ENCODE measurements around the gene NAALADL2.

NAALADL2 gene

GRCh38 chr3:175430983-175431773 is 572.0 kb downstream of the NAALADL2 start:
- 75% methylated on average over 6 of the region's 8 CpGs for WGBS (ENCODE audit: insufficient coverage)
- no peak overlapping the region for H3K4me3 ChIP-seq (ENCODE audit: control insufficient read depth in 1 of 7, extremely low read depth in 1 of 7, insufficient read depth in 4 of 7, low read depth in 2 of 7, low read length in 6 of 7)
- no peaks in the 10 kb centered on the region for H3K4me1 ChIP-seq (ENCODE audit: control extremely low read depth in 1 of 4, control insufficient read depth in 4 of 4, insufficient read depth in 4 of 4, low read length in 3 of 4)
- ChIA-PET POLR2A (no interaction called here), CTCF (interaction anchor here (1.7 kb wide), 1 partner anchor 13 kb away, joined by 3 read pairs; no protein-coding TSS in a partner anchor)
- no peaks in the 10 kb centered on the region for H3K36me3 ChIP-seq (ENCODE audit: control insufficient read depth in 4 of 4, insufficient read depth in 4 of 4, low read length in 3 of 4)
- H3K9me3 ChIP-seq (ENCODE audit: control extremely low read depth in 1 of 5, control insufficient read depth in 4 of 5, insufficient read depth in 2 of 5, low read depth in 1 of 5, low read length in 4 of 5), result no peaks in the 10 kb centered on the region
- H3K27ac ChIP-seq (ENCODE audit: insufficient read depth in 1 of 2, low read depth in 1 of 2, low read length in 2 of 2, poor library complexity in 1 of 2, severe bottlenecking in 2 of 2), result no peak overlapping the region
- no peaks in the 10 kb centered on the region for H3K27me3 ChIP-seq (replicated peaks in 2 of 5; ENCODE audit: control insufficient read depth in 4 of 5, insufficient read depth in 5 of 5, low read length in 4 of 5)
- DNase-seq, result no peak

DNA sequence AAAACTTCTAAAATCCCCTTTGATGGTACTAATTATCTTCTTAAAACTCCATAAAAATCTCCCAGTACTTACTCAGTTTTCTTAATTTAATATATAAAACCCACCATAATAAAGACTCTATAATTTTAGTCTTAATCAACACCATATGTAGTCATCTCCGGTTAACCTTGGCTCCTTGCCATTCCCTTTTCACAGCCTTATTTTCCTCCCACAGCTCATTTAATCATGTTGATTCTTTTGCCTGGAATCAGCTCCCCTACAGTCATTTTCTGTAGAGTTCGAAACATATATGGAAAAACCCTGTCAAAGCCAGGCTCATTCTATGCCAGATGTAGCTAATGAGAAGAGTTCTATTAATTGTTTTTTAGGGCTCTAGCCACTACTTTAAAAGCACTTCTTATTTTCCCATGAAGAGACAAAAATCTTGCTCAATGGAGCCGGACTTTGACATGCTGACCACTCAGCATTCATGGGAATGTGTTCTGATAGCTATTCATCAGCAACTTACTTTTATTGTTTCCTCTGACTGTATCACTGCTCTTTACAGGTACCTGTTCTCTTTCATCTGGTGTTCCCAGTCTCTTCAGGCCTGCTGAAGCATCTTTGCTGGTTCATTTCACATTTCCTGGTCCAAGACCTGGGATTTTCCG is 573.4 kb downstream of the NAALADL2 start:
- ChIA-PET POLR2A (no interaction called here), CTCF (interaction anchor here (1.3 to 1.7 kb wide), 2 partner anchors 15 to 19 kb away, joined by 3 read pairs; no protein-coding TSS in a partner anchor)
- WGBS (ENCODE audit: insufficient coverage), result 100% methylated on average over 2 of the region's 4 CpGs
- Histone ChIP-seq H3K9me3 (ENCODE audit: control extremely low read depth in 1 of 5, control insufficient read depth in 4 of 5, insufficient read depth in 2 of 5, low read depth in 1 of 5, low read length in 4 of 5) (no peaks in the 10 kb centered on the region), H3K4me1 (ENCODE audit: control extremely low read depth in 1 of 4, control insufficient read depth in 4 of 4, insufficient read depth in 4 of 4, low read length in 3 of 4) (no peaks in the 10 kb centered on the region), H3K27me3 (replicated peaks in 2 of 5; ENCODE audit: control insufficient read depth in 4 of 5, insufficient read depth in 5 of 5, low read length in 4 of 5) (no peaks in the 10 kb centered on the region), H3K36me3 (ENCODE audit: control insufficient read depth in 4 of 4, insufficient read depth in 4 of 4, low read length in 3 of 4) (no peaks in the 10 kb centered on the region), H3K27ac (ENCODE audit: insufficient read depth in 1 of 2, low read depth in 1 of 2, low read length in 2 of 2, poor library complexity in 1 of 2, severe bottlenecking in 2 of 2) (no peak overlapping the region), H3K4me3 (ENCODE audit: control insufficient read depth in 1 of 7, extremely low read depth in 1 of 7, insufficient read depth in 4 of 7, low read depth in 2 of 7, low read length in 6 of 7) (no peak overlapping the region)
- no peak for DNase-seq

DNA sequence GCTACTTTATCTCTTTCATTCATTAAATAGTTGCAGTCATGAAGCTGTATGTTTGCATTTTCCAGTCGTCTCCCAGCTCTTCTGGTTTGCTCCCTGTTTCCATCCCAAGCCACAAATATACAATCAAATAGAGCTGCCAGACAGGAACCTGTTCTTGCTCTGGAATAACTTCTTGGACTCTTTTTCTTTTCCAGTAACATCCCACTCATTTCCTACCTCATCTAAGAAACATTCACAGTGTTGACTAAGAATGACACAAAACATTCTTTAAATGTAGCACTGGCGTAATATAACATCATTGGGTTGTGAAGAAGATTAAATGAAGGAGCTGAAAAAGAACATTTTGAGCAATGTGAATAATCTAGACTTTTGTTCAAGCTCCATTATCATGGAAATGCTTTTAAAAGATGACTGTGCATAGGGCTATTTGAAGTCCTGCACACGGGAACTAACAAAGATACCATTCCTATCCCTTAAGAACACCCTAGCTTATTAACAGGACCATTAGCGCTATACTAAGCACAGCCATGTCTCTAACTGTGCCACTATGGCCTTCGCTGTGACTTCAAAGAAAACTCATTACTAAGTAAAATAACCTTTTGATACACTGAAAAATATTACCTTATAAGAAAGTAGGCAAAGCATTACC is 574.0 kb downstream of the NAALADL2 start:
- ChIA-PET POLR2A (no interaction called here), CTCF (interaction anchor here (1.3 kb wide), 1 partner anchor 18 kb away, joined by 3 read pairs; no protein-coding TSS in a partner anchor)
- Histone ChIP-seq H3K27ac (ENCODE audit: insufficient read depth in 1 of 2, low read depth in 1 of 2, low read length in 2 of 2, poor library complexity in 1 of 2, severe bottlenecking in 2 of 2) (no peak overlapping the region), H3K4me1 (ENCODE audit: control extremely low read depth in 1 of 4, control insufficient read depth in 4 of 4, insufficient read depth in 4 of 4, low read length in 3 of 4) (no peaks in the 10 kb centered on the region), H3K9me3 (ENCODE audit: control extremely low read depth in 1 of 5, control insufficient read depth in 4 of 5, insufficient read depth in 2 of 5, low read depth in 1 of 5, low read length in 4 of 5) (no peaks in the 10 kb centered on the region), H3K36me3 (ENCODE audit: control insufficient read depth in 4 of 4, insufficient read depth in 4 of 4, low read length in 3 of 4) (no peaks in the 10 kb centered on the region), H3K4me3 (ENCODE audit: control insufficient read depth in 1 of 7, extremely low read depth in 1 of 7, insufficient read depth in 4 of 7, low read depth in 2 of 7, low read length in 6 of 7) (no peak overlapping the region), H3K27me3 (replicated peaks in 2 of 5; ENCODE audit: control insufficient read depth in 4 of 5, insufficient read depth in 5 of 5, low read length in 4 of 5) (no peaks in the 10 kb centered on the region)
- no peak for DNase-seq
- 86% methylated on average over 1 of the region's 5 CpGs for WGBS (ENCODE audit: insufficient coverage)

DNA sequence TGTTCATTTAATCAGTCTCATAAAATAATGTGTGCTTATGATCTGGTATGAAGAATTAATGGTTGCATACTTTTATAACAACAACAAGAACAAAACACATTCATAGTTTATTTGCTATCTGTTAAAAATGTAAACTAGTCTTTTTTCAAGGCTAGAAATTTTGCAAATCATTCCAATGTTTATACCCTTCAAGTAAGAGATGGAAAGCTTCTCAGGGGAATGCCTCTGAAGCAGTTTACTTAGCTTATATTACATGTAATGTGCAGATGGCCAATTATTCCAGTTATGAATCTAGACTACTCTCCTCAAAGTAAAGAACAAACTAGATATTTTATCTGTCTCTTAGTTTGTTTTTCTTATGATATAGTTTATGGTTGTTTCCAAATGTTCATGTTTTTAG is 575.4 kb downstream of the NAALADL2 start:
- no peak for DNase-seq
- Histone ChIP-seq H3K36me3 (ENCODE audit: control insufficient read depth in 4 of 4, insufficient read depth in 4 of 4, low read length in 3 of 4) (no peaks in the 10 kb centered on the region), H3K27me3 (replicated peaks in 2 of 5; ENCODE audit: control insufficient read depth in 4 of 5, insufficient read depth in 5 of 5, low read length in 4 of 5) (no peaks in the 10 kb centered on the region), H3K27ac (ENCODE audit: insufficient read depth in 1 of 2, low read depth in 1 of 2, low read length in 2 of 2, poor library complexity in 1 of 2, severe bottlenecking in 2 of 2) (no peak overlapping the region), H3K9me3 (ENCODE audit: control extremely low read depth in 1 of 5, control insufficient read depth in 4 of 5, insufficient read depth in 2 of 5, low read depth in 1 of 5, low read length in 4 of 5) (peaks cover 0 to 3% (median 0%) of the 10 kb centered on the region in 5 experiments), H3K4me3 (ENCODE audit: control insufficient read depth in 1 of 7, extremely low read depth in 1 of 7, insufficient read depth in 4 of 7, low read depth in 2 of 7, low read length in 6 of 7) (no peak overlapping the region), H3K4me1 (ENCODE audit: control extremely low read depth in 1 of 4, control insufficient read depth in 4 of 4, insufficient read depth in 4 of 4, low read length in 3 of 4) (no peaks in the 10 kb centered on the region)
- ChIA-PET CTCF (no interaction called here), POLR2A (no interaction called here)

DNA sequence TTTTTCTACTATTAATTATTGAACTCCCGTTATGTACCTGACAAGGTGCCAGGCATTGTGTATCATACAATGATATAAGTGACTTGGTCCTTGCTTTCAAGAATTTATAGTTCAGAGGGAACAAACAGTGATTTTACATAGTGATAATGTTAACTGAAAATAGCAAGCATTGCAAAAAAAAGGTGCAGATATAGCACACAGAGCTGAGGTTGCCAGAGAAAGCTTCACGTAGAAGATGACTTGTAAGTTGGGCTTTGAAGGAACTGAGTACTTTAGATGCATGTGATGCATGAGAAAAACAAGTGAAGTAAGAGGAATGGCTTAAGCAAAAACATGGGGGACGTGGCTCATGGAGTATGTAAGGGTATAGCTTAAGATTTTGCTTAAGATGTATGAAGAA is 584.5 kb downstream of the NAALADL2 start:
- 92% methylated on average over 2 of the region's 3 CpGs for WGBS (ENCODE audit: insufficient coverage)
- Histone ChIP-seq H3K9me3 (ENCODE audit: control extremely low read depth in 1 of 5, control insufficient read depth in 4 of 5, insufficient read depth in 2 of 5, low read depth in 1 of 5, low read length in 4 of 5) (peaks cover 0 to 3% (median 0%) of the 10 kb centered on the region in 5 experiments), H3K4me3 (ENCODE audit: control insufficient read depth in 1 of 7, extremely low read depth in 1 of 7, insufficient read depth in 4 of 7, low read depth in 2 of 7, low read length in 6 of 7) (no peak overlapping the region), H3K27me3 (replicated peaks in 2 of 5; ENCODE audit: control insufficient read depth in 4 of 5, insufficient read depth in 5 of 5, low read length in 4 of 5) (no peaks in the 10 kb centered on the region), H3K36me3 (ENCODE audit: control insufficient read depth in 4 of 4, insufficient read depth in 4 of 4, low read length in 3 of 4) (no peaks in the 10 kb centered on the region), H3K4me1 (ENCODE audit: control extremely low read depth in 1 of 4, control insufficient read depth in 4 of 4, insufficient read depth in 4 of 4, low read length in 3 of 4) (no peaks in the 10 kb centered on the region), H3K27ac (ENCODE audit: insufficient read depth in 1 of 2, low read depth in 1 of 2, low read length in 2 of 2, poor library complexity in 1 of 2, severe bottlenecking in 2 of 2) (no peak overlapping the region)
- POLR2A ChIA-PET, result no interaction called here
- CTCF ChIA-PET, result no interaction called here
- no peak for DNase-seq

DNA sequence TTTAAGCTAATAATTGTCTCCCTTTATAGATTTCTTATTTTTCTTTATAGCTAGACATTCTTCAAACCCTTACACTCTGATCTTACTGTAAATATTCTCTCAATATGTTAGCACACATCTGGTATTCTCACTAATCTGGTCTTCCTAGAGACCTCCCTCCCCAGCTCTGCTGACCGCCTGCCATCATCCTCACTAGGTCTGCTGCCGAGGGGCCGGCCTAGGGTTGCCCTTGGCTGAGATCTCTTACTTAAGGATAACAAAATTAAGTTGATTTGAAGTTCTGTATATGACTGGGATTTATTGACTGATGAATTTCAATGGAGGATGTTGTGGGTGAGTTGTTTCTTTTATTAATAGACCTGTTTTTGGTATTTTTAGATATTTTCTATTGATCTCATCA is 586.6 kb downstream of the NAALADL2 start:
- Histone ChIP-seq H3K27ac (ENCODE audit: insufficient read depth in 1 of 2, low read depth in 1 of 2, low read length in 2 of 2, poor library complexity in 1 of 2, severe bottlenecking in 2 of 2) (no peak overlapping the region), H3K9me3 (ENCODE audit: control extremely low read depth in 1 of 5, control insufficient read depth in 4 of 5, insufficient read depth in 2 of 5, low read depth in 1 of 5, low read length in 4 of 5) (no peaks in the 10 kb centered on the region), H3K27me3 (replicated peaks in 2 of 5; ENCODE audit: control insufficient read depth in 4 of 5, insufficient read depth in 5 of 5, low read length in 4 of 5) (no peaks in the 10 kb centered on the region), H3K4me1 (ENCODE audit: control extremely low read depth in 1 of 4, control insufficient read depth in 4 of 4, insufficient read depth in 4 of 4, low read length in 3 of 4) (no peaks in the 10 kb centered on the region), H3K4me3 (ENCODE audit: control insufficient read depth in 1 of 7, extremely low read depth in 1 of 7, insufficient read depth in 4 of 7, low read depth in 2 of 7, low read length in 6 of 7) (no peak overlapping the region), H3K36me3 (ENCODE audit: control insufficient read depth in 4 of 4, insufficient read depth in 4 of 4, low read length in 3 of 4) (no peaks in the 10 kb centered on the region)
- ChIA-PET POLR2A (no interaction called here), CTCF (no interaction called here)
- DNase-seq, result no peak
- WGBS (ENCODE audit: insufficient coverage), result 100% methylated on average over 2 of the region's 3 CpGs

GRCh38 chr3:175447521-175447920 is 588.4 kb downstream of the NAALADL2 start:
- Histone ChIP-seq H3K9me3 (ENCODE audit: control extremely low read depth in 1 of 5, control insufficient read depth in 4 of 5, insufficient read depth in 2 of 5, low read depth in 1 of 5, low read length in 4 of 5) (no peaks in the 10 kb centered on the region), H3K36me3 (ENCODE audit: control insufficient read depth in 4 of 4, insufficient read depth in 4 of 4, low read length in 3 of 4) (no peaks in the 10 kb centered on the region), H3K4me1 (ENCODE audit: control extremely low read depth in 1 of 4, control insufficient read depth in 4 of 4, insufficient read depth in 4 of 4, low read length in 3 of 4) (no peaks in the 10 kb centered on the region), H3K4me3 (ENCODE audit: control insufficient read depth in 1 of 7, extremely low read depth in 1 of 7, insufficient read depth in 4 of 7, low read depth in 2 of 7, low read length in 6 of 7) (no peak overlapping the region), H3K27me3 (replicated peaks in 2 of 5; ENCODE audit: control insufficient read depth in 4 of 5, insufficient read depth in 5 of 5, low read length in 4 of 5) (no peaks in the 10 kb centered on the region), H3K27ac (ENCODE audit: insufficient read depth in 1 of 2, low read depth in 1 of 2, low read length in 2 of 2, poor library complexity in 1 of 2, severe bottlenecking in 2 of 2) (no peak overlapping the region)
- ChIA-PET POLR2A (interaction anchor here (0.6 kb wide), 1 partner anchor 167 kb away, joined by 3 read pairs; no protein-coding TSS in a partner anchor), CTCF (no interaction called here)
- no peak for DNase-seq
- 90% methylated on average over 2 of the region's 6 CpGs for WGBS (ENCODE audit: insufficient coverage)

Data from common myeloid progenitor, CD34-positive (primary cell).